Astrocyte of the cerebellum (primary cell): ENCODE measurements around the gene AQP11.

Experiments used
- DNase-seq: peaks from one replicate; pipeline ENCODE4 v3.0.0-alpha.2; 2011; ENCODE audit warnings: low read depth
- H3K4me3 ChIP-seq: 2 replicates; pipeline ENCODE4 v1.5.1; 2011; ENCODE audit warnings: mild to moderate bottlenecking, low read depth, low read length, moderate library complexity
- CTCF ChIP-seq: IDR thresholded peaks from 2 replicates; pipeline ENCODE4 v1.5.1; 2012; ENCODE audit warnings: low read length, low read depth, moderate library complexity, mild to moderate bottlenecking; ENCODE audit errors: missing control alignments
- in situ Hi-C: cut with HindIII; loops from 2 replicates; pipeline ENCODE4 v1.10.0; 2017; ENCODE audit warnings: low sequenced_read_pairs

The AQP11 gene

GRCh38 chr11:77656362-77656761, 66.6 kb downstream of the AQP11 start:
- in situ Hi-C loops = no loop called here
- DNase-seq = no peak
- TF ChIP-seq CTCF = no peak
- H3K4me3 ChIP-seq = no peak overlapping the region

GRCh38 chr11:77658213-77659013, 68.7 kb downstream of the AQP11 start:
- in situ Hi-C loops = no loop called here
- no peak for DNase-seq

More at GRCh38 chr11:77658213-77659013, 68.7 kb downstream of the AQP11 start:
- no peak for TF ChIP-seq CTCF
- no peak overlapping the region for H3K4me3 ChIP-seq
